Stimulated activated CD8-positive, alpha-beta memory T cell treated with anti-CD3 and anti-CD28 coated beads, Interleukin-12 subunit alpha, Interleukin-12 subunit beta, amount 100 ng/mL, for 4 hours (primary cell): ENCODE data around the gene PAGE2.
"Not testable (repeated sequence)": the region's sequence is repeated elsewhere in the genome, so short reads cannot be mapped to it uniquely, and the experiment has no call there.

Experiments
- DNase-seq: peaks from one replicate; pipeline ENCODE4 v3.0.0-alpha.2; 2020; ENCODE audit warnings: low read depth

PAGE2 gene

DNA sequence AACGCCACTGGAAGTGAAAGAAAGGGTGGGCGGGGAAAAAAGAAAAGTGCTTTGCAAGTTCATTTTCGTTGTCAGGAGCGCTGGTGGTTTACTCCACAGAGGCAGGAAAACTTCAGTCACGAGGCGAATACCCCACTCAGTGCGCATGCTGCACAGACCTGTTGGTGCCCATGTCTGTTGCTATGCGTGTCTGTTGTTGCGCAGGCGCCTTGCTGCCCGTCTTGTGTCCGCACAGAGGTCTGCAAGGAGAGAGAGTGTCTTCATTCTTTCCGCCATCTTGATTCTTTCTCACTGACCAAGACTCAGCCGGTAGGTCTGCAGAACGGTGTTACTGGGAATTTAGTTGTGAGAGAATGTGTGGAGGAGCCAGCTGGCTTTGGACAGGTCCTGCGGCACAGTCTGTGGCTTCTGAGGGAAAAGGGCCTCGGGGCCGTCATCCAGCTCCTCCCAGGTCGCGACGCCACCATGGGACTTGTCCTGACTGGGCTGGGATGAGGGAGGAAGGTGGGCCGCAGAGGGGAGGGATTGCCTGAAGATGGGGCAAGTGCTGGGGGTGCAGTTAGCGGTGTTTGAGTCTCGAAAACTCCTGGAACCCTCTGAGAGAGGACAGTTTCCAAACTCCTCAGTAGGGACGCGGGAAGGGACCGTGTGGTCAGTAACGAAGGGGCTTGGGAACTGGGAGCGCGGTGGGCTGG lies at the start of gene PAGE2:
TSS of gene PAGE2 (plus strand) at position 224 of the 695 bp plus-strand sequence. CDS start 1,003 bp downstream, outside the sequence.
- DNase-seq = no peak

DNA sequence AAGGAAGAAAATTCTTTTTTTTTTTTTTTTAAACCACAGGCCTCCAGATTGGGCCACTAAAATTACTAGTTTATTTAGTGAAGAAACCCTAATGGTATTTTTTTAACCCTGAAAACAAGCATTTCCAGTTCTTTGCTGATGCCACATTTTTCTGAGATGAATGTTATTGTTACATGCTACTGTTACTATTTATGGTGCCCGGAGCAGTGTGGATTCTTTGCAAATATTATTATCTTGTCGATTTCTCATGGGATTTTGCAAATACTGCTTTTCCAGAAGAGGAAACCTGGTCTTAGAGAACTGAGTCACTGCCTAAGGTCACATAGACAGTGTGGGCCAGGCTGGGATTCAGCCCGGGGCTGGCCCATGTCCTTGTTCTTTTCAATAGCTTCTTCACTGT lies 49.3 kb upstream of the PAGE2 start:
- no peak for DNase-seq

GRCh38 chrX:55041514-55041913 lies 47.3 kb upstream of the PAGE2 start:
- no peak for DNase-seq

DNA sequence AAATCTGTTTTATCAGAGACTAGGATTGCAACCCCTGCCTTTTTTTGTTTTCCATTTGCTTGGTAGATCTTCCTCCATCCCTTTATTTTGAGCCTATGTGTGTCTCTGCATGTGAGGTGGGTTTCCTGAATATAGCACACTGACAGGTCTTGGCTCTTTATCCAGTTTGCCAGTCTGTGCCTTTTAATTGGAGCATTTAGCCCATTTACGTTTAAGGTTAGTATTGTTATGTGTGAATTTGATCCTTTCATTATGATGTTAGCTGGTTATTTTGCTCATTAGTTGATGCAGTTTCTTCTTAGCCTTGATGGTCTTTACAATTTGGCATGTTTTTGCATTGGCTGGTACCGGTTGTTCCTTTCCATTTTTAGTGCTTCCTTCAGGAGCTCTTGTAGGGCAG lies 38.2 kb upstream of the PAGE2 start:
- not testable (repeated sequence) for DNase-seq

GRCh38 chrX:55056820-55057674 lies 31.8 kb upstream of the PAGE2 start:
- no peak for DNase-seq

- DNase-seq = no peak
These were observed 31.1 kb upstream of the PAGE2 start for GRCh38 chrX:55057675-55058249.

DNA sequence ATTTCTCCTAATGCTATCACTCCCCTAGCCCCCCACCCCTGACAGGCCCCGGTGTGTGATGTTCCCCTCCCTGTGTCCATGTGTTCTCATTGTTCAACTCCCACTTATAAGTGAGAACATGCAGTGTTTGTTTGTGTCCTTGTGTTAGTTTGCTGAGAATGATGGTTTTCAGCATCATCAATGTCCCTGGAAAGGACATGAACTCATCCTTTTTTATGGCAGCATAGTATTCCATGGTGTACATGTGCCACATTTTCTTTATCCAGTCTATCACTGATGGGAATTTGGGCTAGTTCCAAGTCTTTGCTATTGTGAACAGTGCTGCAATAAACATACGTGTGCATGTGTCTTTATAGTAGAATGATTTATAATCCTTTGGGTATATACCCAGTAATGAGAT lies 21.6 kb upstream of the PAGE2 start:
- not testable (repeated sequence) for DNase-seq

GRCh38 chrX:55072286-55072685 lies 16.5 kb upstream of the PAGE2 start:
- DNase-seq = no peak

GRCh38 chrX:55074851-55075467 lies 13.9 kb upstream of the PAGE2 start, which contains the start of gene PAGE2B:
Gene PAGE2B (plus strand): TSS chrX:55075030. CDS start chrX:55076042, 1,012 bp downstream.
- DNase-seq = no peak

DNA sequence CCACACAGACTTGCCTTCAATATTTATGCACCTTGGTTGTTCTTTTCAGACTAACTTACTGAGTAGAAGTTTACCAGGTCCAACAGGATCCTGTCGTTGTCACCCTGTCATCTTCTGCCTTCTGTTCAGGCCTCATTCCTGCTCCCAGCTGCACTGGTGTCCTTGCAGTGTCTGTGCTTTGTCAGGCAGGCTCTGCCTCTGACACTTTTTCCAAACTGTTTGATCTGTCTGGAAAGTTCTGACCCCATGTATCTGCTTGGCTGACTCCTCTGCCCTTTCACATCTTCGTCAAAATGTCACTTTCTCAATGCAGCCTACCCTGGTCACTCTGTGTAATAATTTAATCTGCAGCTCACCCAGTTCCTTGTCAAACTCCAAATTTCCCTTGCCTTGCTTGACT lies 9.9 kb downstream of the PAGE2 start:
- DNase-seq = no peak

DNA sequence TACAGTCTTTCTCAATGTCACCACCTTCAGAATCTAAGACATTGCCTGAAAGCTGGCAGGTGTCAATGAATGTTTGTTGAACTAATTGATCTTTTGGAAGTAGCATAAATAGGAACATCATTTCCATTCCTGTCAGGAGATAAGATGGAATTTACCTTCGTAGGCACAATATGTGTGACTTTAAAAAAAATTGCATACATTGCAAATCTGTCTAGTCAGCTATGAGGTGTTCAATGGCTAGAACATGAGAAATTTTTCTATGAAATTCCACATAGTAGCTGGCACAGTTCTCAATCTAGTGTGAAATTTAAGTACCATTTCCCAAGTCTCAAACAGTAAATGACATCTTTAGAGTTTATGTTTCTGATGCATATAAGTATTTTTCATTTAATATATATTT lies 10.3 kb downstream of the PAGE2 start:
- DNase-seq = no peak

GRCh38 chrX:55102754-55103153 lies 13.9 kb downstream of the PAGE2 start:
- no peak for DNase-seq

DNA sequence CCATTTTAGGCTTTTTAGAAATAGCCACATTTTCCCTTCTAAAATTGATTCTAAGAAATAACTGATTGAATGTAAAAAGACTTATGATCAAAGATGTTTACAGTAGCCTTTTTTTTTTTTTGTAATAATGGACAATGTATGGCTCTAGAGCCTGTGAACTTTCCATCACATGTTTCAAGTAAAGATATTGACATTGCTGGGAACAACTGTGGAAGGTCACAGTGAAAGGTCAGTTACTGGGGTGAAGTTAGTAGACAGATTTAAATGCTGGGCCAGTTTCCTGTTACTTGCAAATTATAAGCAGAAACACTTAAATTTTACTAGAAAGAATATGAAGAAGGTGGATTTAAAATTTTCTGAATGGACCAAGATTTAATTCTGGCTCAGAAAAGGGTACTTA lies 18.4 kb downstream of the PAGE2 start:
- no peak for DNase-seq

DNA sequence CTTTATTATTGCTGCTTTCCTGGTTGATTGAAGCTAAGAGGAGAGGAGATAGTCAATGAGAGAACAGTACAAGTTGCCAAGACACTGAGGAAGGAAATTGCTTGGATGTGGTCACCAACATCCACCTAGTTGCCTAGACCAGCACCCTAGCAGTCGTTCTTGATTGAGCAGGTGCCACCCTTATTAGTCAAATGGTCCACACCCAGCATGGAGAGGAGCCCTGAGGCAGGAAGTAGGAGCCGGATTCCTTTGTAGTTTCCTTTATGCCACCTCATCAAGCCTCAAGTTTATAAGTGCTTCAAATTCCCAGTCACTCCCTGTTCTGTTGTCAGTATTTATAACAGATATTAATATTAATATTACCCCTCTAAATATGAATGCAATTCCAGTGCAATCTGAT lies 19.1 kb downstream of the PAGE2 start:
- DNase-seq = no peak

DNA sequence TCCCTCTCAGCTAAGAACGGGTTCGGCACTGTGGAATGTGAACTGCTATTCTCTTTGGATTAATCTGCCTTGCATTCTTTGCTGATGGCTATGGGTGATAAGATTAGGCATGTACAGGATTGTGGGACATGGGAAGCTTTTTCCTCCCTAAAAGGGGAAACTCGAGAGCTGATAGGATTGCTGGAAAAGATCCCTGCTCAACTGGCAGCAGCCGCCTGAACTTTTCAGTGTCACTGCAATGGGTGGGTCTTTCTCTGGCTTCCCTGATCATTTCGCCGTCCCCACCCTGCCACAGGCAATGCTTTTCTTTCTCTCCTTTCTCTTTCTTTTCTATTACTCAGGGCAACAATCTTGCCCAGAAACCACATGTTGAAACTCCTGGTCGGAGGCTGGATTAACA lies 20.5 kb downstream of the PAGE2 start:
- DNase-seq = no peak

DNA sequence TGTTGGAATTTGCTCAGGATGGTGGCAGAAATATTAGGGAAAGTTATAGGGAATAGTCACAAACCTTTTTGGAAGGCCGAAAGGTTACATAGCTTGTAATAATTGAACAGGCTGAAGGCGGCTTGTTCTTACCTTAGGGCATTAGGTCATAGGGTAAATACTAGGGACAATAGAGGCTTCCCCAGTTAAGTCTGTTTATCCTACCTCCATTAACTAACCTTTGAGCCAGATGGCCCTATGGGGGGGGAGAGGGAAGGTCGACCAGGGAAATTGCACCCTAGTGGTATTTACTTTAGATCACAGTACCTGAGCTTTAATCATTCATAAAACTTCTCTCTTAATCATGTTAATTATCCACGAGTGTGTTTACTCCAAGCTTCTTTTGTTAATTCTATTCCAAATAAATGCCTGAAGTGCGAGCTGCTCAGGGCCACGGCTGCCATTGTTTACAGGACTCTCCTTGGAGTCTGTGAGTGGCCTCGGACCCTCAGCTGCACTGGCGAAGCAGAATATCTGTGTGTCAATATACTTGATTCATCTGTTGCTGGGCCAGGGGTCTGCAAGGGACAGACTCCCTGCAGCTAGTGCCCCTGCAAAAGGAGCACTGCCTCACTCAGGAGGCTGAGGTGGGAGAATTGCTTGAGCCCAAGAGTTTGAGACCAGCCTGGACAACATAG lies 22.9 kb downstream of the PAGE2 start:
- DNase-seq = no peak

DNA sequence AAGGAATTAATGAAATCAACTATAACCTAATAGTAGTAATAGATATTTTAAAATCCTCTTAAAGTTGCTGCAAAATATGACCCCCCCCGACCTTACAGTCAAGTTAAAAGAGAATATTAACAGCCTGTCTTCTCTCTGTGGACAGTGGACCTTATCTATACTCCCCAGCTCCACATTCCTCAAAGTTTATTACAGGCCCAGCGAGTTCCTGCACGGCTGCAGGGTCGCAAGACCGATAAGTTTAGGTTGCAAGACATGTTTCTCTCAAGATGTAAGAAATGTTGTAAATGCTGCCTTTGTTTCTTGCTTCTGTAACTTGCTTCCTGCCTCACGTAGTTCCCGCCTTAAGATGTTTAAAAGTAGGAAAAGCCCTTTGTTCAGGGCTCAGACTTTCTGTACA lies 27.8 kb downstream of the PAGE2 start:
- not testable (repeated sequence) for DNase-seq

DNA sequence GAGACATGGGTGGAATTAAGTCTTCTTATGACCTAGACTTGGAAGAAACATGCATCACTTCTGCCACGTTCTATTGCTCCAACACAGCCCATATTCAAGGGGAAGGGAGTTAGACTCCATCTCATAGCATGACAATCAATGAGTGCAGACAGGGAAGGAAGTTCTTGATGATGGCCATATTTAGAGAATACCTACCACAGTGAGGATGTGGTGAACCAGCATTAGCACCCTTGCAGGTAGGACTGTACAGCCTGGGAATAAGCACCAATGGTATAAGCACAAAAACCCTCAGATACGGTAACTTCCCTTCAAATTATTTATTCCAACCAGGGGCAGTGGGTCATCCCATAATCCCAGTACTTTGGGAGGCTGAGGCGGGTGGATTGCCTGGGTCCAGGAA lies 29.8 kb downstream of the PAGE2 start:
- no peak for DNase-seq

- no peak for DNase-seq
These were observed 30.5 kb downstream of the PAGE2 start for GRCh38 chrX:55119271-55119670.

DNA sequence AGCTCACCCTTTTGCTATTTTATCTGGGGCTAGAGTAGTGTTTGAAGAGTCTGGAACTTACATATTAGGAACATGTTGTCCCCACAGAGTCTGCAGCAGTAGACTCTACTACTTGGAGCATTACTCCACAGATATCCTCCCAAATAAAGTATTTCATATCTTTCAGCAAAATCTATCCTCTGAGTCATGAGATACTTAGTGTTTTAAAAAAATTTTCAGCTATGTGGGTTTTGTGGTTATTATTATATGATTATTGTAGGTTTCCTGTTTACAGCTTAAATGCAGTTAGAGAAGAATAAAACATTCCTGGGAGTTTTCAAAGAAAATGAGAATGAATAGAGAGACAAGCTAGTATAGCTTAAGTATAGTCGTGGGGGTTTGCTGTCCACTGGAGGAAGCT lies 30.9 kb downstream of the PAGE2 start:
- DNase-seq = no peak

GRCh38 chrX:55120761-55121358 lies 32.0 kb downstream of the PAGE2 start:
- no peak for DNase-seq

GRCh38 chrX:55123900-55124299 lies 35.1 kb downstream of the PAGE2 start:
- DNase-seq = no peak
